A673 (cell line): ENCODE measurements around the gene ADGRG3.

ENCODE experiments used
- CTCF ChIP-seq: fragments of 300-800, 200-600 bp; sonication (generic); conservative IDR thresholded peaks from 2 replicates; pipeline ENCODE4 v1.5.1; 2017; ENCODE audit warnings: low read depth, mild to moderate bottlenecking, antibody characterized with exemption, low read length, moderate library complexity, mixed read lengths
- EZH2 ChIP-seq: fragments of 200-600 bp; sonication (generic); IDR thresholded peaks from 2 replicates; pipeline ENCODE4 v1.6.1; 2017; ENCODE audit warnings: borderline replicate concordance, low read depth, mild to moderate bottlenecking, mixed read lengths, antibody characterized with exemption, low read length; ENCODE audit not compliant: poor library complexity, severe bottlenecking

DNA sequence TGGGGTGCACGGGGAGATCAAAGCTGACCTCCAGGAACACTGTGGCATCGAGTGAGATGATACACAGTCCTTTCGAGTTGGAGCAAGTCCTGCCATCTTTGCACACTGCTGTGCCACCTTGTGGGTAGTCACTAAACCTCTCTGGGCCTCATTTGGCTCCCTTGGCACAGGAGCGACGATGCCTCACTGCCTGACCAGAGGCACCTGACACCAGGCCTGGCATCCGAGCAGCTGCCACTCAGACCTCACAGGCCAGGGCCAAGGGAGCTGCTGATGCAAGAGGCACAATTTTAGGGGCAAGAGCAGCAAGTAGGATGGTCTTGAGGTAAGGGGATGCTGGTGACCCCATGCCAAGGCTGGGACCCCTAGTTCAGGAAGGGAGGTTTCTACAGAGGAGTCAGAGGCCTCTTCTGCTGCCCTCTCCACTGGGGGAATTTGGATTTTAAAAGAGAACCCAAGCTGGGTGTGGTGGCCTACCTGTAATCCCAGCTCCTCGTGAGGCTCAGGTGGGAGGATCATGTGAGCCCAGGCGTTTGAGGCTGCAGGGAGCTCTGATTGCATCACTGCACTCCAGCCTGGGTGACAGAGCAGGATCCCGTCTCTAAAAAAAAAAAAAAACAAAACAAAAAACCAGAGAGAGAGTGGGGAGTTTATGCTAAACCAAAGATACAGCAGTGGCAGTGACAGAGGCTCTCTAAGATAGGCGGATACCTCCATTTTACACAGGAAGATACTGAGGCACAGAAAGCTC, 46.4 kb upstream of the ADGRG3 start:
- TF ChIP-seq CTCF (no peak), EZH2 (no peak)
